HG03064 (cell line): ENCODE results near the gene NGFR.

Source experiments
- ATAC-seq: cut with Tn5 transposase; IDR thresholded peaks from one replicate; pipeline ENCODE4 v1.9.1; 2021; ENCODE audit warnings: low read depth; ENCODE audit not compliant: unreplicated experiment

NGFR gene, protein sequence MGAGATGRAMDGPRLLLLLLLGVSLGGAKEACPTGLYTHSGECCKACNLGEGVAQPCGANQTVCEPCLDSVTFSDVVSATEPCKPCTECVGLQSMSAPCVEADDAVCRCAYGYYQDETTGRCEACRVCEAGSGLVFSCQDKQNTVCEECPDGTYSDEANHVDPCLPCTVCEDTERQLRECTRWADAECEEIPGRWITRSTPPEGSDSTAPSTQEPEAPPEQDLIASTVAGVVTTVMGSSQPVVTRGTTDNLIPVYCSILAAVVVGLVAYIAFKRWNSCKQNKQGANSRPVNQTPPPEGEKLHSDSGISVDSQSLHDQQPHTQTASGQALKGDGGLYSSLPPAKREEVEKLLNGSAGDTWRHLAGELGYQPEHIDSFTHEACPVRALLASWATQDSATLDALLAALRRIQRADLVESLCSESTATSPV

GRCh38 chr17:49494986-49495841, at the start of gene NGFR:
TSS of gene NGFR (plus strand) at chr17:49495293. CDS start at chr17:49495418, 125 bp downstream.
- no peak for ATAC-seq

DNA sequence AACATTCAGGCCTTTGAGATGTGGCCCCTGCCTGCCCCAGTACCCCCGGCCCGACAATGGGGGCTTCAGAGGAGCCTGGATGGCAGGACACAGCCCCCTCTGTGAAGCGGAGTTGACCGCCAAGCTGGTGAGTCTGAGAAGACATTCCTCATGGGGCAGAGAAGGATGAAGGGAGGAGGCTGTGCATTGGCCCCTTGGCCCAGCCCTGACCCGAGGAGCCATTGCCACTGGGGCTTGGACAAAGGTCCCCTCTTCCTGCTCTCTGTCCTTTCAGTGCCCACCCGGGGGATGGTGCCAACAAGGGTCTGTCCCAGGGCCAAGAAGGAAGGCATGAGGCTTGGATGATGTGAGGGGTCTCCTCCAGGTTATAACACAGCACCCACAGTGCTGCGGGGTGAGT, 49.5 kb upstream of the NGFR start:
- ATAC-seq, result no peak

GRCh38 chr17:49447628-49448302, 47.3 kb upstream of the NGFR start:
- ATAC-seq, result no peak

- no peak for ATAC-seq
Measured at GRCh38 chr17:49450181-49450580, 44.9 kb upstream of the NGFR start.

DNA sequence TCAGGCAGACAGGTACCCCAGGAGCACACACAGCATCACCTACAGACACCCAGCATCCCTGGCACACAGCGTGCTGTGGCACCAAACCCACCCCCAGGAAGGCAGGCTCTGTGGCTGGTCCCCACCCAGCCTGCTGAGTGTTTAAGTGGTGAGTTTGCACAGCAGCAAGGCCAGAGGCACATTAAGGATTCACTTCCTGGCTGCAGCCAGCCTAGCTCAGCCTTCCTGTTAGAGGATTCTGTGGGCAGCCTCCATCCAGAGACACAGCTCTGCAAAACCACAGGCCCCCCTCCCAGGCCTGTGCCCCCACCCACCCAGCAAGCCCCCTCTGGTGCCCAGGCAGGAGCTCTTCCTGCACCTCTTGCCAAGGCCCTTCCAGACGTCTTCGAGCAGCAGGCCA, 44.4 kb upstream of the NGFR start:
- no peak for ATAC-seq

- ATAC-seq, result no peak
Measured at GRCh38 chr17:49452201-49452600, 42.9 kb upstream of the NGFR start.

GRCh38 chr17:49452661-49453060, 42.4 kb upstream of the NGFR start:
- ATAC-seq, result no peak

DNA sequence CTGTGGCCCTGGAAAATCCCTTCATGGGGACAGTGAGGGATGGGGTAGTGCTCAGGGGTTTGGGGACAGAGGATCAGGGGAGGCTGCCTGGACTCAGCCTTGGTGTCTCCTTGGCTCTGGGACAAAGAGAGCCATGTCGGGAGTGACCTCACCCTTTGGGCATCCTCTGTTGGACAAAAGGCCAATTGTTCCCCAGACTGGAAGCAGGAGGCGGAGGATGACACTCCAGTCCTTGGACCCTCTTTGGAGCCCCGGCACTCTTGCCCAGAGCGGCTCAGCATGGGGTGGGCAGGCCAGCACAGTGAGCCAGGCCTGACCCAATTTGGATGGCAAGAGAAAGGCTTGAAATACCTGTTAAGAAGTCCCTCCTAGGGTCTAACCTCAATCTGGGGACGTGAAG, 41.0 kb upstream of the NGFR start:
- ATAC-seq, result no peak

DNA sequence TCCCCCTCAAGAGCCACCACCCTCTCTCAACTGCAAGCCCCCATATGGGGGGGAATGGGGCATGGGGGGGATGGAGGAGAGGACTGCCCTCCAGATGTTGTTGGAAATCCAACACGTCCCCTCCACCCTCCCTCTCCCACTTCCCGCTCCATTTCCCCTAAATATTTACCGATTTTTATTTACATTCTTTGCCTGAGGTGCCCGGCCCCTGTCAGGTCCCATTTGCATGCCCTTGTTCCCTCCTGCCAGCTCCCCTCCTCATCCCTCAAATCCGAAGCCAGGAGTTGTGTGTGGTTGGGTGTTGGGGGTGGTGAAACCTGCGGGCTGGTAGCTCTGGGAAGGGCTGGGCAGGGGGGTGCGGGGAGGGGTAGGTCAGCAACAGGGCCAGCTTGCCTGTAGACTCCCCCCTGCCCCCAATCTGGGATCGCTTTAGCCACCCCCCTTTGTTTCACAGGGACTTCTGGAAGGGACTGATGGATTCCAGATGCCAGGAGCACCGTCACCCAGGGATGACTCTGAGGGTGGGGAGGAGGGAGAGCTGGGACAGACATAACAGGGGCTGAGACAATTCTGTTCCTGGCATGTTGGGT, 39.7 kb upstream of the NGFR start:
- ATAC-seq, result no peak

DNA sequence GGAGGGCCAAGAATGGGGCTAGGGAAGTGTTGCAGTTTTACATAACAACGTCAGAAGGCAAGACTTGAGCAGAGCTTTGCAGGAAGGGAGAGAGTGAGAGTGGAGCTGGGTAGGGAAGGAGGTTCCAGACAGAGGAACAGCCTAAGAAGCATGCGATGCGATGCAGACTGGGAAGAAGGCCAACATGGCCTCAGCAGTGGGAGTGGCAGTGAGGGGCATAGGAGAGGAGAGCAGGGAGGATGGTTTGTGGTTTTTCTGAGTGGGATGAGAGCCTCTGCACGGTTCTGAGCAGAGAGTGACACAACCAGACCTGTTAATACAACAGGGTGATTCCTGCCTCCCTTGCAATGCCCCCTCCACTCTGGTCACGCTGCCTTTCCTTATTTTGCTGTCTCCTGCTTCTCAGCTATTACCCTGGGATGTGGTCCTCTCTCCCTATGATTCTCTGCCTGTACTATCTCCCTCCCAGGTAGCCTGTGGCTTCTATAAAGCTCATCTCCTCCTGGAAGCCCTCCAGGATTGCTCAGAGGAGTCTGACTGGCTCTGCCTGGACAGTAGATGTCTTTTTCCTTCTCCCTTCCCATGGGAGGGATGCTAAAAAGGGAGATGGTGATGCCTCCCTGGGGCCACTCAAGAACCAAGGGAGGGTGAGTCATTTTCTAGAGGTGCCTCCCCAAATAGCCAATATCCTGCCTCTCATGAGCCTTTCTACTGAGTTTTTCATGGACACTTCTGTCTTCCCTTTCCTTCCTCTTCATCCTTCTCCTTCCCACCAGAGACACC, 38.7 kb upstream of the NGFR start:
- ATAC-seq, result no peak

- no peak for ATAC-seq
Measured at GRCh38 chr17:49457564-49458535, 37.2 kb upstream of the NGFR start.

- no peak for ATAC-seq
Measured at GRCh38 chr17:49459401-49459984, 35.6 kb upstream of the NGFR start.

DNA sequence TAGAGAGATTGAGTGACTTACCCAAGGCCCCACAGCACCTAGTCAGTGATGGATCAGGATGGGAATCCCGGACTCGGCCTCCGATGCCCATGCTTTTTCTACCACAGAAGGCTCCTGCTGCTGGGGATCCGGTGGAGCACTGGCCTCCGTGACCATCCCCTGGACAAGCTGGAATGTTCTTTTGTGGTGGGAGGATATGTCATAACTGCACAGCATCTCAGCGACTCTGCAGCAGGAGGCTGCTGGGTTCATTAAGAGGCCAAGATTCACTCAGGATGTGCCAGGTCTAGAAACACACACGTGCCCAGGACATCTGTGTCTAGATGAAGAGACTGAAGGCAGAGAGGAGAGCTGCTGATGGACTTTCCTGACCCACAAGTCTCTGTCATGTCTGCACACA, 34.7 kb upstream of the NGFR start:
- no peak for ATAC-seq

DNA sequence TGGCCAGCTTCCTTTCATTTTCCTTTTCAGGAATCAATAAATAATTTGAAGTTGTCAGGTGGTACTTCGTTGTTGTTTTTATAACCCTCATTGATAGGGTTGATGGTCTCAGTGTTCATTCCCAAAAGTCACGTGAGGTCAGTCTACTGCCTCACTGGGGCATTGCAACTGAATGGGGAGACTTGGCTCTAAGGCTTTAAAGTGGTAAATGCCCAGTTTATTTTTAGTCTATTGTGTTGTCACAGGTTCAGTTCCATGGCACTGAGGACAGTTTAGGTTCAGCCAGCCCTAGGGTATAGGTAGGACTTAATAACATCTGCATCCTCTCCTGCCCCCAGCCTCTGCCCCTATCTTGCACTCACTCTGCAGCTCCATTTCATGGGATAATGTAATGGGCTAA, 33.5 kb upstream of the NGFR start:
- ATAC-seq, result no peak

- ATAC-seq, result no peak
Measured at GRCh38 chr17:49464049-49464448, 31.0 kb upstream of the NGFR start.

DNA sequence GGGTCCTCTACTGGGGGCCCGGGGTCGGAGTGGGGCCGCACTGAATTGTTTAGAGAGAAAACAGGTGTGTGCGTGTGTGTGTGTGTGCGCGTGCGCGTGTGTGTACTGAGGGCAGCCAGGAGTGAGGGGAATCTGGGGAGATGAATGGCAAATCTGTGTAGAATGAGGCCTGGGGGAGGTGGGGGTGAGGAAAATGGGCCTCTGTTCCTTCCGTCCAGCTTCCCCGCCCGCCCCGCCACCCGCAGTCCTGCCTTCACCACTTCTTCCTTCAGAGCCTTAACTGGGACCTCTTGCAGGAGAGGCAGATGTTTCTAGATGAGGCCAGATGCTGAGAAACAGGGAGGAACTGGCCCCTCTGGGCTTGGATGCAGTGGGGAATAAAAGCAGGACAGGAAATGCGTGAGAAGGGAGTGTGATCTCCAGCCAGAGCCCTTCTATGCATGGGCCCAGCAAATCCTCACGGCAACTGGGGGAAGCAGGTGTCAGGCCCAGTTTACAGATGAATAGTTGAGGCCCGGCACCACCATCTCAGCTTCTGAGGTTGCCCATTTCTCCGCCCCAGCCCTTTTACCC, 29.7 kb upstream of the NGFR start:
- ATAC-seq, result no peak

- no peak for ATAC-seq
Measured at GRCh38 chr17:49466436-49466835, 28.7 kb upstream of the NGFR start.

DNA sequence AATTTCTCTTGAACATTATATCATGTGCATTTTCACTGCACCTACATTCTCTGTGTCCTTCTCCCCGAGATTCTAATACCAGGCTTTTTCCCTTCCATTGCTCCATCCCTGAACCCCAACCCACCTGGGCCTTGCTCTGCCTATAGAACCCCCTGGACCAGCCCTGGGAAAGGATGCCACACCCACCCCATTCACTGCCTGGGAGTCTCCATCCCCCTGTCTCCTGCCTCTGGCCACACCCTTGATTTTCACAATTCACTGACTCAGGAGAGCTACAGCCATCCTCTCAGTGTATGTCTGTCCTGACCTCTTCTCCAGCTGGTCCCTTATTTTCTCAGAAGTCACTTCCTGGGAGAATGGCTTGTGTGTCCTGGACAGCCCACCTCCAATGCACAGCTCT, 27.9 kb upstream of the NGFR start:
- no peak for ATAC-seq
